ENCODE results near the gene SH3PXD2A. TPM values are rescaled to one million over a fixed set of nuclear protein-coding genes. Genes with fewer than 3 reads are reported as not detected.

Gene SH3PXD2A
- total RNA-seq, 2 experiments from 2014 or later: 6.5 to 7.4 TPM

- H3K27me3 Mint-ChIP-seq: peaks cover 7% of the 10 kb centered on the region
- no peak overlapping the region for H3K4me3 Mint-ChIP-seq
- no peak overlapping the region for H3K27ac Mint-ChIP-seq
- H3K4me1 Mint-ChIP-seq (ENCODE audit: low read depth): no peaks in the 10 kb centered on the region
- ChIA-PET CTCF (interaction anchor here (0.7 kb wide), 2 partner anchors 110 to 190 kb away, joined by 3 read pairs; no protein-coding TSS in a partner anchor), POLR2A (interaction anchor here (1.7 kb wide), 1 partner anchor 9 kb away, joined by 5 read pairs; no protein-coding TSS in a partner anchor)
- no peak for DNase-seq
- intact Hi-C loops (cut with micrococcal nuclease): no loop called here
- ATAC-seq: no peak
- H3K9me3 Mint-ChIP-seq: no peaks in the 10 kb centered on the region
- H3K36me3 Mint-ChIP-seq (ENCODE audit: low read depth): no peaks in the 10 kb centered on the region
- no peak for TF ChIP-seq CTCF (IDR thresholded peaks at IDR 0.05)
These were observed 32.6 kb downstream of the SH3PXD2A start for GRCh38 chr10:103822800-103823199.

GRCh38 chr10:103822107-103822716, 33.2 kb downstream of the SH3PXD2A start:
- Mint-ChIP-seq H3K9me3 (no peaks in the 10 kb centered on the region), H3K27me3 (peaks cover 7% of the 10 kb centered on the region), H3K36me3 (ENCODE audit: low read depth) (no peaks in the 10 kb centered on the region), H3K27ac (no peak overlapping the region), H3K4me3 (no peak overlapping the region), H3K4me1 (ENCODE audit: low read depth) (no peaks in the 10 kb centered on the region)
- CTCF ChIA-PET: interaction anchor here (0.7 kb wide), 2 partner anchors 110 to 191 kb away, joined by 3 read pairs; no protein-coding TSS in a partner anchor
- TF ChIP-seq CTCF (IDR thresholded peaks at IDR 0.05): no peak
- no peak for DNase-seq
- intact Hi-C loops (cut with micrococcal nuclease): no loop called here
- POLR2A ChIA-PET: interaction anchor here (1.7 kb wide), 1 partner anchor 8 kb away, joined by 5 read pairs; no protein-coding TSS in a partner anchor
- no peak for ATAC-seq

GRCh38 chr10:103820101-103821062, 35.0 kb downstream of the SH3PXD2A start:
- ATAC-seq: no peak
- H3K36me3 Mint-ChIP-seq (ENCODE audit: low read depth): no peaks in the 10 kb centered on the region
- ChIA-PET CTCF (no interaction called here), POLR2A (no interaction called here)
- H3K27me3 Mint-ChIP-seq: peaks cover 7% of the 10 kb centered on the region
- no peak overlapping the region for H3K4me3 Mint-ChIP-seq
- intact Hi-C loops (cut with micrococcal nuclease): no loop called here
- H3K9me3 Mint-ChIP-seq: no peaks in the 10 kb centered on the region
- no peak overlapping the region for H3K27ac Mint-ChIP-seq
- H3K4me1 Mint-ChIP-seq (ENCODE audit: low read depth): no peaks in the 10 kb centered on the region
- DNase-seq: no peak
- no peak for TF ChIP-seq CTCF (IDR thresholded peaks at IDR 0.05)

- Mint-ChIP-seq H3K27me3 (peaks cover 7% of the 10 kb centered on the region), H3K4me3 (no peak overlapping the region), H3K4me1 (ENCODE audit: low read depth) (no peaks in the 10 kb centered on the region), H3K27ac (no peak overlapping the region), H3K9me3 (no peaks in the 10 kb centered on the region), H3K36me3 (ENCODE audit: low read depth) (no peaks in the 10 kb centered on the region)
- CTCF ChIA-PET: no interaction called here
- no peak for TF ChIP-seq CTCF (IDR thresholded peaks at IDR 0.05)
- ATAC-seq: no peak
- intact Hi-C loops (cut with micrococcal nuclease): no loop called here
- DNase-seq: no peak
- POLR2A ChIA-PET: no interaction called here
These were observed 35.9 kb downstream of the SH3PXD2A start for GRCh38 chr10:103819493-103819892.

Data from activated CD8-positive, alpha-beta T cell treated with anti-CD3 and anti-CD28 coated beads for 36 hours (primary cell).